Motor neuron (in vitro differentiated cells): Measurements from ENCODE around the gene CCNK. TPM values are rescaled to one million over a fixed set of nuclear protein-coding genes. Genes with fewer than 3 reads are reported as not detected.

Experiments
- ATAC-seq, 8 experiments: fragments of 200-7000 bp; cut with Tn5 transposase; replicated peaks in 6 of 8; 2 replicates each; pipeline ENCODE4 v1.8.0; 2021; ENCODE audit warnings: mild to moderate bottlenecking in 8 of 8, moderate library complexity in 8 of 8
- H3K27ac ChIP-seq, 2 donors: fragments of 250-450 bp; sonication (Bioruptor Pico); 2 replicates each; pipeline ENCODE4 v1.9.0; 2021; ENCODE audit warnings: antibody characterized with exemption in 2 of 2, mild to moderate bottlenecking in 2 of 2, moderate library complexity in 1 of 2
- H3K4me1 ChIP-seq, 2 donors: fragments of 250-450 bp; sonication (Bioruptor Pico); replicated peaks in 1 of 2; 2 replicates each; pipeline ENCODE4 v1.6.1; 2021; ENCODE audit warnings: antibody characterized with exemption in 2 of 2, mild to moderate bottlenecking in 2 of 2, moderate library complexity in 1 of 2
- H3K4me3 ChIP-seq, 5 donors: fragments of 250-450 bp; sonication (Bioruptor Pico); 2 replicates each; pipeline ENCODE4 v1.9.0; 2021; ENCODE audit warnings: antibody characterized with exemption in 5 of 5, mild to moderate bottlenecking in 5 of 5, moderate library complexity in 4 of 5
- WGBS, 10 experiments: fragments of 450-650 bp; shearing (Covaris generic); methylation state at CpG; one replicate each; pipeline ENCODE4 v1.0.0; 2022; 5-methylcytosine and 5-hydroxymethylcytosine counted together
- in situ Hi-C, 9 experiments: fragments of 400-800 bp; cut with MboI; loops; one replicate each; pipeline ENCODE4 v1.15.0; 2021; ENCODE audit warnings: low sequenced_read_pairs in 9 of 9, low pct_unique_long_range_greater_than_20kb in 2 of 9; ENCODE audit not compliant: unreplicated experiment in 9 of 9
- total RNA-seq, 8 experiments: library from RNA; unstranded; fragments of 300-600 nt; gene quantifications; 2 replicates each; pipeline versions ENCODE4 v1.2.3 to v1.2.4, GENCODE V29; 2022

The CCNK gene
- total RNA-seq, 8 experiments from 2014 or later: 12.5 to 51.8 (median 25.2) TPM

DNA sequence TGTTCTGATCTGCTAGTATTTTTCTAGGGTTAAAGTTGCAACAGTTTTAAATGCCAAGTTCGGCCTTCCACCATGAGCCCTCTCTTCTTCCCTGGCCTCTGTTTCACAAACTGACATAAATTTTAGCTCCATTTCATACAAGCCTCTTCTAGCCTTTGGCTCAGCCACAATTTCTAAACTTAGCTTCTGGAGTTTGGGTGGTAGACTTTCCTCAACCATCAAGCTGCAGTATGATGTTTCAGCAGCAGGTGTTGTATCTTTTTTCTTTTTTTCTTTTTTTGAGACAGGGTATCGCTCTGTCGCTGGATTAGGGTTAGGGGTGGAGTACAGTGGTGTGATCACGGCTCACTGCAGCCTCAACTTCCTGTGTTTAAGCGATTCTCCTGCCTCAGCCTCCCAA is 30.0 kb upstream of the CCNK start:
- H3K4me3 ChIP-seq: no peak overlapping the region
- 85 to 100% (median 97%) methylated on average over 1 to 5 of the region's 5 CpGs; no CpG with 5 or more reads in 3 of the 10 experiments for WGBS, 10 experiments
- in situ Hi-C loops: no loop called here
- H3K4me1 ChIP-seq: no peaks in the 10 kb centered on the region
- no peak overlapping the region for H3K27ac ChIP-seq
- no peak for ATAC-seq

DNA sequence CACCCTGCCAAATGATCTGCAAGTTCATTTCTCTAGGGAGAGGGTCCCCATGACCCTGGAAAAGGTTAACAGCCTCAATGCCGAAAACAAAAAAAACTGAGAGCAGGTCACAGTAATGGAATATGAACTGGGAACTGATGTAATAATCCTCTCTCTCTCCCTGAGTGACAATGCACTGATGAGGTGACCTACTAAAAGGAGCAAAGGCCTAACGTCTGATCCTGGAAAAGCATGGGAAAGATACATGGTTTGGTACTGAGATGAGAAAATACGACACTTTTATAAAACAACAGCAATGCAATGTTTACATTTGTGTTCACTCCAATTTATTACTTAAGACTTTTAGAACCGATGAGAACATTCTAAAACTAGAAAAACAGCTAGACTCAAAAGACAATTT is 28.2 kb upstream of the CCNK start:
- 81 to 100% (median 90%) methylated on average over 1 to 4 of the region's 4 CpGs; no CpG with 5 or more reads in 1 of the 10 experiments for WGBS, 10 experiments
- in situ Hi-C loops: no loop called here
- Histone ChIP-seq H3K4me1 (no peaks in the 10 kb centered on the region), H3K4me3 (no peak overlapping the region), H3K27ac (no peak overlapping the region)
- ATAC-seq: no peak

DNA sequence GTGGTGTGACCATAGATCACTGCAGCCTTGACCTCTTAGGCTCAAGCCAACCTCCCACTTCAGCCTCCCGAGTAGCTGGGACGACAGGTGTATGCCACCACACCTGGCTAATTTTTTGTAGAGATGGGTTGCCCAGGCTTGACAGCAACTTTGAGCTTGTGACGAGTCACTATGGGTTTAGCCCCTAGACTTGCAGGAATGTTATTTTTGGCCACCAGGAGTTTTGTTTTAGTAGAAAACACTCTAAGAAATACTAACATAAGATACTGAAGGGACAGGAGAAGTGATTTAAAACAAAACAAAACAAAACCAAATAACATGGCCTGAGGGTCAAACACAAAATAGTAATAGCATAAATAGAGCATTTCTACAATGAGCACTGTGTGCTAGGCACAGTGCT is 27.0 kb upstream of the CCNK start:
- ATAC-seq: no peak
- in situ Hi-C loops: no loop called here
- 58 to 100% (median 83%) methylated on average over 1 to 3 of the region's 3 CpGs; no CpG with 5 or more reads in 2 of the 10 experiments for WGBS, 10 experiments
- no peaks in the 10 kb centered on the region for H3K4me1 ChIP-seq
- no peak overlapping the region for H3K4me3 ChIP-seq
- H3K27ac ChIP-seq: no peak overlapping the region

DNA sequence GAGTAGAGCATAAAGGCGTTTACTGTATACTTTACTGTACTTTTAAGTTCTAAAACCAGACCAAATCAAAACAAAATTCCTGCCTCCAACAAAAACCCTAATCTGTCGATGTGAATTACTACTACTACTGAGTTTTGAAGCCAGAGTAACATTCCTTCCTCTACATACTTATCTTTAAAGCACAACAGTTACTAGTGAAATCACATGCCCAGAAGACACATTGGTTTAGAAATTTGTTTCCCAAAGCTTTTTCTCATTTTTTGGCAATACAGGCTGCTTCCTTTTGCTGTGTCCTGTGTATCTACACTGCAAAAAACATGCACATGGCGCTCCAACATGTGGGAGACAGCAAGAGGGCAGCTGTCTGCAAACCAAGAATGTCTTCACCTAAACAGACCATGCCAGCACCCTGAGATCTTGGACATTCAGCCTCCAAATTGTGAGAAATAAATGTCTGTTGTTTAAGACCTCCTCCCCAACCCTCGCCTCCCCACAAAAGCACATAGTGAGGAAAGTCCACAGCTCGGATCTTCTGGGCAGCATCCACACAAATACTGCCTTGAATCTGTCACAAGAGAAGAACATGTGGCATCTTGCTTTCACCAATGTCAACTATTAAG is 21.6 kb upstream of the CCNK start:
- no peaks in the 10 kb centered on the region for H3K4me1 ChIP-seq
- H3K4me3 ChIP-seq: no peak overlapping the region
- in situ Hi-C loops: no loop called here
- H3K27ac ChIP-seq: no peak overlapping the region
- ATAC-seq: no peak
- 42 to 100% (median 96%) methylated on average over 1 to 4 of the region's 5 CpGs for WGBS, 10 experiments

DNA sequence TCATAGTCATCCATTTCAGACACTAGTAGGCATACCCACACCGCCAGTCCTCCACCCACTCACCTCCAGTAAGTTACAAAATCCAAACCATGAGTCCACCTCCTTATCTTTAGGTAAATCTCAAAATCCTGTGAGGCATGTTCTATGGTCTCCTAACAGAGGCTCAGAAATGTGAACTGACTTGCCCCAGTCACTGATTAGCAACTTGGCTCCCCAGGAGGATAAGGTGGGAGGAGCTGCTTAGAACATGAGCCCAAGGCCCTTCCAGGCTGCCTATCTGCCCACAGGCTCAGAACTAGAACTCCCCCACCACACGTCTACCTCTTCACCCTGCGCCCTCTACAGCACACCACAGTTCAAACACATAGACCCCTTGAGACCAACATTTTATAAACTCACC is 20.4 kb upstream of the CCNK start:
- in situ Hi-C loops: no loop called here
- H3K4me3 ChIP-seq: no peak overlapping the region
- H3K4me1 ChIP-seq: no peaks in the 10 kb centered on the region
- no peak overlapping the region for H3K27ac ChIP-seq
- WGBS, 10 experiments: 73 to 100% (median 100%) methylated on average over 1 to 3 of the region's 3 CpGs; no CpG with 5 or more reads in 4 of the 10 experiments
- ATAC-seq: peak in 2 of 8 experiments; percentile 44 to 66

DNA sequence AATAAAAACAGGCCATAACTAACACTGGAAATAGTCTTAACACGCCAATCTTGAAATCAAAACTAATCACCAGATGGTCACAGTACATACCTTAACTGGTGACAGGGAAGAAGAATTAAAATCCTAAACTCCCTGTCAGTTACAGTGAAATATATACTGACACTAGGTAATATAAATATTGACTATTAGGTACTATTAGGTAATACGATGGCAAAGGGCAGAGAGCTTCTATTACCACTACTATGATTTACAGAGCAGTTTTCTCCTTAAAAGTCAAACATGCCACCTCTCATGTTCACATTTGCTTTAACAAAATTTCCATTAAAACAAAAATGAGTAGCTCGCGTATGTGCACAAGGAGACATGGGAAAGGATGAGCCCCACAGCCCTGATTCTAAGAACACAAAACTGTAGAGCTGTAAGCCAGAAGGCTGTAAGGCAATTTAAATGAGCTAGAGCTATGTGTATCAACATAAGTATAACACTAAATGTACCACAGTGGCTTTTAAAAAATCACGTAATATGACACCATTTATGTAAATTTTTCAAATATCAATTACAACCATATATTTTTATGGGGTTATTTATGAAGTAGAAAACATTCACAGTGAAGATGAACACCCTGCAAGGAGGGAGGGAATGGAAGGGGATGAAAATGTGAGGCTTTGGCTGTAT is 19.7 kb upstream of the CCNK start:
- in situ Hi-C loops: no loop called here
- Histone ChIP-seq H3K27ac (no peak overlapping the region), H3K4me1 (no peaks in the 10 kb centered on the region), H3K4me3 (no peak overlapping the region)
- peak in 3 of 8 experiments; percentile 37 to 66 (median 40) for ATAC-seq
- 60 to 100% (median 96%) methylated on average over 1 to 5 of the region's 5 CpGs for WGBS, 10 experiments

DNA sequence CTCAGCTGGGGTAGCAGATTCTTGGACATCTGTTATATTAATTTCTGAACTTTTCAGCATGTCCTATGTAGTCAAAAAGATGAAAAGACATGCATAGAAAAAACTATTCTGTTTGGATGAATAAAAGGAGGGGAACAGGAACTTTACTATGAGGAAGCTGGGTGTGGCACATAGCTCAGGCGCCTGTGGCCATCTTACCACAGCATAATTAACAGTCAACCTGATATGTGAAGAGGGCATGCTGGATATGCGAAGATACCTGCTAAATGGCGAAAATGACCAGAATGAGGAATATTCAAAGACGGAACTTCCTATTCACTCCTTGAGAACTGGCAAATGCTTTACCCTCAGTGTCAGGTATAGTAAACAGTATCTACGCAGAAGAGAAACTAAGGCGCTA is 19.0 kb upstream of the CCNK start:
- peak in 3 of 8 experiments; percentile 69 to 85 (median 72) for ATAC-seq
- in situ Hi-C loops: no loop called here
- Histone ChIP-seq H3K4me1 (no peaks in the 10 kb centered on the region), H3K27ac (no peak overlapping the region), H3K4me3 (no peak overlapping the region)
- 27 to 80% (median 67%) methylated on average over 2 to 6 of the region's 6 CpGs for WGBS, 10 experiments

DNA sequence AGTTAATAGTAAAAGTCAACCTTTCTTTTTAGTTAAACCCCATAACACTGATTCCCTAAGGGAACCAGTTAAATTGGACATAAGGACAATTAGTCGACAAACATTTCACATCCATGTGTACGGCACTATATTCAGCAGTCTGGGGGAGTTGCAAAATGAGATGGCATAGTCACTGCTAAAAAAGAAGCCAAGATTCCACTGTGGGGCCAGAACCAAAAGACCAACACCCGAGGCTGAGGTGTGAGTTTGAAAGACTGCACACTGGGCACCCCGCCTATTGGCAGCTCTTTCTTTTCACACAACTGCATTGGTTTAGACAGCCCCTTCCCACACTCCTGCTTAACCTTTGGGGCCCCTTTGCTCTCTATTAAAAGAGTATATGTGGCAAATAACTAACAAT is 17.2 kb upstream of the CCNK start:
- H3K4me3 ChIP-seq: no peak overlapping the region
- no peak overlapping the region for H3K27ac ChIP-seq
- no peak for ATAC-seq
- 40 to 100% (median 85%) methylated on average over 1 to 4 of the region's 4 CpGs; no CpG with 5 or more reads in 3 of the 10 experiments for WGBS, 10 experiments
- in situ Hi-C loops: no loop called here
- no peaks in the 10 kb centered on the region for H3K4me1 ChIP-seq

DNA sequence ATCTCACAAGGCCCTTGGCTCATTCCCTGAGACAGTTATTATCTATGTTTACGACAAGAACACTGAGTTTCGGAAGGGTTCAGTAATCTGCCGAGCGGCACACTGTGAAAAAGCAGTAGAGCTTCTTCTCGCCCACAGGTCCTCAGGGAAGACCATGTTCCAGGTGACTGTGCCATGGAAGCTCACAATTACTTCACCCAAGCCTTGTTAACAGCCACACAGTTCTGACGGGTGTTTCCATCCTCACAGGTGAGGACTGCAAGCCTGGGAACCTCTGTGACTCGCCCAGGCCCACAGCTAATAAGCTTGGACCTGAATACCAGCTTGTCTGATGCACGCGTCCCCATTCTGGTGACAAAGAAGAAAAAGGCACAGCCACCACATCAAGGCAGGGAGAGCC is 15.9 kb upstream of the CCNK start:
- 88 to 98% (median 92%) methylated on average over 4 to 8 of the region's 9 CpGs; no CpG with 5 or more reads in 2 of the 10 experiments for WGBS, 10 experiments
- ATAC-seq: no peak

DNA sequence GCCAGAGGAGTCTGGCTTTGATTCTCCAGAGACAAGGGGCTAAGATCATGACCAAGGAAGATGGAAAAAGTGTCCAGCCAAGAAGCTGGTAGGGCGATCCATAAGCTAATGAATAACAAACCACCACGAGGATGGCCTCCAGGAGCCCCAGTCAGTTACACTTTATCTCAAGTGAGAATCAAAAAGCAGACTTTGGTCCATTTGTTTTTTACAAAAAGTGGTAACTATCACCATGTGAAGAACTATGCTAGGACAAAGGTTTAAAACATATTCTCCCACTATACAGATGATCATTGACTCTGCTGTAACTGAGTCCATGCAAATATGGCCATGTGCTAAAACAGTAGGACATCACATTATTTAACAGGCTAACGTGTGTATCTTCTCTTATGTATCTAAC is 14.5 kb upstream of the CCNK start:
- Histone ChIP-seq H3K4me3 (no peak overlapping the region), H3K27ac (no peak overlapping the region), H3K4me1 (no peaks in the 10 kb centered on the region)
- in situ Hi-C loops: no loop called here
- no peak for ATAC-seq
- 74 to 100% (median 88%) methylated on average over 1 to 3 of the region's 3 CpGs; no CpG with 5 or more reads in 1 of the 10 experiments for WGBS, 10 experiments

More for the DNA sequence above, 15.9 kb upstream of the CCNK start:
- no peaks in the 10 kb centered on the region for H3K4me1 ChIP-seq
- no peak overlapping the region for H3K27ac ChIP-seq
- H3K4me3 ChIP-seq: no peak overlapping the region
- in situ Hi-C loops: no loop called here

DNA sequence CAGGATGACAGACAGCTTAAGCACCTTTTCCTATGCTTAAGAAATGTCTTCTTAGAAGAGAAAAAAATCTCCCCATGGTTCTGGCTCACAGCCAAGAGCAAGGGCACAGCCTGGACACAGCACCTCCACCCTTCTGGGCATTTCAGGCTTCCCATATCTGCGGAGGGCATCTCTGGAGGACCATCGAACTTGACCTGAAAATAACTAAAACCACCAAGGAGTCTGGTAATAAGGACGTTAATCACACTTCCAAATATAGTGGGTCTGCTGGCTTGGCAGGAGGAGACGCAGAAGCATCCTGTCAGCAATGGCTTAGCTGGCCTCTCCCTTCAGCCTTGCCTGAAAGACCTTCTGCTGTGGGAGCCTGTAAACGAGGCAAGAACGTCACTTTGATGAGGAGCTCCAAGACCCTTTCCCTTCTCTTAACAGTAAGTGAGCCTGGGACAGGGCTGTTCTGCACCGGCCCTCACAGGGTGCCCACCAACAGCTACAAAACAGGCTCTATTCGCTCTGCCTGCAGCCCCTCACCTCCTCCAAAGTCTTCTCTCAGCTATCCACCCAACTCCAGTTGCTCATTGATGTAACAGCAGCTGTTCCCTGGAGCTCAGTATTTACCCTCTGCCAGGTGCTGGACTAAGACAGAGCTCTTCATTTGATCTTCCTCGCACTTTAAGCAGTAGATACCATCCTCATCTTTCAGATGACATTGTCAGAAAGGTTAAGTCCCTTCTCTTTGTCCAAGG is 13.7 kb upstream of the CCNK start:
- ATAC-seq: no peak
- Histone ChIP-seq H3K27ac (no peak overlapping the region), H3K4me3 (no peak overlapping the region), H3K4me1 (no peaks in the 10 kb centered on the region)
- WGBS, 10 experiments: 65 to 100% (median 80%) methylated on average over 1 to 7 of the region's 9 CpGs; no CpG with 5 or more reads in 1 of the 10 experiments
- in situ Hi-C loops: no loop called here

DNA sequence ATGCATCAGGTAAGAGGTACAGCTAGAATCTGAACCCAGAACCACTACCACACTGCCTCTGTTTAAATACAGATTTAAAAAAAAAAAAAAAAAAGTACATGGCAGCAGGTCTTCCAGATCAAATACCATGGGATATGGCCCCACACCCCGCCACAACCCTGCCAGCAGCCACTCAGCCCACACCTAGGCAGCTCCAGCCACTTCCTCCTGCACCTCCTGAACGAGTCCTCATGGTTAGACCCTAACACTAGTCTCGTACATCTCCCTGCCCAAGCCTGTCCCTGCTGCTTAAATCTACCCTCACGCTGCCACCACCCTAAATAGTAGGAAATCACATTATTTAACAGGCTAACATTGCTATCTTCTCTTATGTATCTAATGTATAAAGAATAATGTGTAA is 13.1 kb upstream of the CCNK start:
- no peak for ATAC-seq
- Histone ChIP-seq H3K4me1 (no peaks in the 10 kb centered on the region), H3K4me3 (no peak overlapping the region), H3K27ac (no peak overlapping the region)
- WGBS, 10 experiments: 83 to 100% (median 90%) methylated on average over 1 to 4 of the region's 4 CpGs; no CpG with 5 or more reads in 3 of the 10 experiments
- in situ Hi-C loops: no loop called here

DNA sequence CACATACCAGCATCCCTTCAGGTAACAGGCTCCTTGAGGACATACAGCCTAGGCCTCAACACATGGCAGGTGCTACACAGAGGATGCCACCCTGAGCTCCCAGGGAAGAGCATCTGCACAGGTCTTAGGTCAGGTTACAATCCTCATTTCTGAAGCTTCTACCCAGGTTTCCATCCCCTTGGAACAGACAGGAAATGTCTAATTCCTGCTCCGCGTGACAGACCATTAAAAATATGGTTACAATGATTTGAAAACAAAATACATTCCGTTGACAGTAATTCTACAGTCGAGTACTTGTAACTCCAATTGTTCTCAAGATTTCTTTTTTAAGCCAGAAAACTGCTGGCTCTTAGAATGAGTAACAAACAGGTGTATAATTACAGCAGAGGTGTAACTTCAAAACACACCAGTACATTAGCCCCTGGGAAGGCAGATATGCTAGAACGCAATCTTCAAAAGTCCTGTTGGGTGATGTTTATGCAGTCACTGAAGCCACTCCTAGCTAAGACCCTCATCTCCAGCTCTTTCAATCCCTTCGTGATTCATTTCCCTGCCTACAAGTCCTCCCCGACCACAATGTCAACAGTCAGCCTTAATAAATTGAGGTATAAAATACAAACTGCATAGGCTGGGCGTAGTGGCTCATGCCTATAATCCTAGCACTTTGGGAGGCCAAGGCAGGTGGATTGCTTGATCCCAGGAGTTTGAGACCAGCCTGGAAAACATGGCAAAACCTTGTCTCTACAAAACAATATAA is 12.2 kb upstream of the CCNK start:
- Histone ChIP-seq H3K4me1 (no peaks in the 10 kb centered on the region), H3K4me3 (no peak overlapping the region), H3K27ac (no peak overlapping the region)
- ATAC-seq: no peak
- 49 to 100% (median 89%) methylated on average over 2 to 8 of the region's 8 CpGs for WGBS, 10 experiments
- in situ Hi-C loops: no loop called here
